HFF-Myc (cell line): ENCODE measurements around the gene KLHL22.
"Not testable (repeated sequence)": the region's sequence is repeated elsewhere in the genome, so short reads cannot be mapped to it uniquely, and the experiment has no call there.

Source experiments
- DNase-seq: peaks from one replicate; pipeline ENCODE4 v3.0.0-alpha.2; 2011; ENCODE audit warnings: low read depth; ENCODE audit errors: extremely low read depth
- H3K4me3 ChIP-seq: replicated peaks from 2 replicates; pipeline ENCODE4 v1.5.1; 2011; ENCODE audit warnings: low read depth, mild to moderate bottlenecking, control low read depth, low read length
- CTCF ChIP-seq: IDR thresholded peaks from 2 replicates; pipeline ENCODE4 v1.5.1; 2012; ENCODE audit warnings: mild to moderate bottlenecking, low read depth, low read length, control low read depth; ENCODE audit errors: missing control alignments

The KLHL22 gene

GRCh38 chr22:20457506-20458240 lies 37.9 kb downstream of the KLHL22 start:
- DNase-seq, result no peak
- H3K4me3 ChIP-seq, result no peak overlapping the region
- no peak for TF ChIP-seq CTCF

- TF ChIP-seq CTCF, result no peak
- no peak for DNase-seq
- no peak overlapping the region for H3K4me3 ChIP-seq
Measured at GRCh38 chr22:20456722-20457076, 38.9 kb downstream of the KLHL22 start.

- no peak overlapping the region for H3K4me3 ChIP-seq
- DNase-seq, result peak; percentile 63
- peak; percentile 92 for TF ChIP-seq CTCF
Measured at GRCh38 chr22:20456064-20456721, 39.4 kb downstream of the KLHL22 start.

- no peak for DNase-seq
- TF ChIP-seq CTCF, result no peak
- no peak overlapping the region for H3K4me3 ChIP-seq
Measured at GRCh38 chr22:20455709-20456063, 39.9 kb downstream of the KLHL22 start.

GRCh38 chr22:20453222-20453621 lies 42.4 kb downstream of the KLHL22 start:
- no peak for DNase-seq
- TF ChIP-seq CTCF, result no peak

GRCh38 chr22:20451920-20452319 lies 43.7 kb downstream of the KLHL22 start:
- no peak overlapping the region for H3K4me3 ChIP-seq
- DNase-seq, result no peak
- no peak for TF ChIP-seq CTCF

More at GRCh38 chr22:20453222-20453621, 42.4 kb downstream of the KLHL22 start:
- H3K4me3 ChIP-seq, result no peak overlapping the region

GRCh38 chr22:20451129-20451778 lies 44.3 kb downstream of the KLHL22 start:
- DNase-seq, H3K4me3 ChIP-seq: not testable (repeated sequence)
